SK-N-SH (cell line): ENCODE results near the gene COL8A1. TPM values are rescaled to one million over a fixed set of nuclear protein-coding genes. Genes with fewer than 3 reads are reported as not detected.

Experiments used
- CTCF ChIA-PET: fragments of 300-600, 350-600 bp; formaldehyde crosslinking; extraction: SDS; loops from one replicate; lab custom pipeline; 2021; lab: Yijun Ruan, JAX
- POLR2A ChIA-PET: fragments of 350-600 bp; sonication (Branson Sonifier 250); formaldehyde crosslinking; extraction: SDS; loops from one replicate; lab custom pipeline; 2020; ENCODE audit warnings: antibody characterized with exemption, inconsistent platforms; lab: Yijun Ruan, JAX
- DNase-seq: peaks from one replicate; pipeline ENCODE4 v3.0.0; 2012
- H2AFZ ChIP-seq: fragments of 200-600 bp; sonication (generic); 2 replicates; pipeline ENCODE4 v1.8.1; 2016; ENCODE audit warnings: antibody characterized with exemption, mild to moderate bottlenecking, low read depth
- H3F3A ChIP-seq: fragments of 200-600 bp; sonication (generic); replicated peaks from 2 replicates; pipeline ENCODE3; 2016; ENCODE audit warnings: antibody characterized with exemption, mild to moderate bottlenecking; ENCODE audit not compliant: insufficient read depth
- H3K27ac ChIP-seq, 2 experiments: fragments of 200-500 bp in 1 of 2; fragments of 200-600 bp in 1 of 2; sonication (Bioruptor generic) in 1 of 2; sonication (generic), shearing (Covaris generic) in 1 of 2; 2 replicates each; pipeline versions ENCODE4 v1.5.1 to v1.6.1; 2014 to 2016; ENCODE audit warnings: low read depth in 2 of 2, inconsistent platforms in 1 of 2, low read length in 1 of 2, mild to moderate bottlenecking in 1 of 2, mixed read lengths in 1 of 2
- H3K27me3 ChIP-seq: fragments of 200-600 bp; sonication (generic), shearing (Covaris generic); 2 replicates; pipeline ENCODE4 v1.6.1; 2016; ENCODE audit warnings: mixed run types; ENCODE audit not compliant: insufficient read depth
- H3K36me3 ChIP-seq, 2 experiments: fragments of 200-500 bp in 1 of 2; fragments of 200-600 bp in 1 of 2; sonication (Bioruptor generic) in 1 of 2; sonication (generic) in 1 of 2; replicated peaks in 1 of 2; 2 replicates each; pipeline versions ENCODE3 to v1.5.1; 2014 to 2016; ENCODE audit warnings: low read length in 1 of 2, mild to moderate bottlenecking in 1 of 2; ENCODE audit not compliant: insufficient read depth in 2 of 2, control insufficient read depth in 1 of 2
- H3K4me1 ChIP-seq, 2 experiments: fragments of 200-500 bp in 1 of 2; fragments of 200-600 bp in 1 of 2; sonication (Bioruptor generic) in 1 of 2; sonication (generic), shearing (Covaris generic) in 1 of 2; 2 replicates each; pipeline versions ENCODE4 v1.5.1 to v1.6.1; 2014 to 2016; ENCODE audit warnings: low read depth in 1 of 2, low read length in 1 of 2, mixed run types in 1 of 2; ENCODE audit not compliant: insufficient read depth in 2 of 2, control insufficient read depth in 1 of 2
- H3K4me2 ChIP-seq: fragments of 200-600 bp; sonication (generic), shearing (Covaris generic); 2 replicates; pipeline ENCODE4 v1.6.1; 2017; ENCODE audit warnings: mixed run types
- H3K4me3 ChIP-seq, 2 experiments: fragments of 200-500 bp in 1 of 2; fragments of 200-600 bp in 1 of 2; sonication (Bioruptor generic) in 1 of 2; sonication (generic), shearing (Covaris generic) in 1 of 2; 2 replicates each; pipeline versions ENCODE4 v1.5.1 to v1.8.1; 2014 to 2016; ENCODE audit warnings: low read depth in 2 of 2, inconsistent platforms in 1 of 2, low read length in 1 of 2, mild to moderate bottlenecking in 1 of 2, mixed read lengths in 1 of 2, moderate library complexity in 1 of 2
- H3K79me2 ChIP-seq: fragments of 200-600 bp; sonication (generic); 2 replicates; pipeline ENCODE4 v1.8.1; 2017; ENCODE audit warnings: mild to moderate bottlenecking; ENCODE audit not compliant: insufficient read depth
- H3K9ac ChIP-seq: fragments of 200-600 bp; sonication (generic); 2 replicates; pipeline ENCODE4 v1.6.1; 2017; ENCODE audit warnings: mixed run types
- H3K9me2 ChIP-seq: fragments of 200-600 bp; sonication (generic); 2 replicates; pipeline ENCODE4 v1.6.1; 2017; ENCODE audit warnings: mixed run types
- H3K9me3 ChIP-seq: fragments of 200-600 bp; sonication (generic); 2 replicates; pipeline ENCODE4 v1.6.1; 2017; ENCODE audit warnings: mixed run types, mild to moderate bottlenecking, moderate library complexity
- H4K20me1 ChIP-seq: fragments of 200-600 bp; sonication (generic); 2 replicates; pipeline ENCODE4 v1.6.1; 2017; ENCODE audit warnings: mild to moderate bottlenecking, mixed run types; ENCODE audit not compliant: insufficient read depth
- CTCF ChIP-seq: fragments of 200-600 bp; sonication (generic); IDR thresholded peaks from 2 replicates; pipeline ENCODE4 v1.6.1; 2017; ENCODE audit warnings: antibody characterized with exemption, mild to moderate bottlenecking, moderate library complexity
- EZH2phosphoT487 ChIP-seq: fragments of 200-600 bp; sonication (generic); IDR thresholded peaks from 2 replicates; pipeline ENCODE4 v1.6.1; 2017; ENCODE audit warnings: low read depth, mixed run types, mild to moderate bottlenecking, antibody characterized with exemption, moderate library complexity, borderline replicate concordance
- FOXJ3 ChIP-seq: sonication (generic); formaldehyde crosslinking; IDR thresholded peaks from 2 replicates; pipeline ENCODE4 v1.5.1; 2020; ENCODE audit warnings: mild to moderate bottlenecking, missing genetic modification reagents
- GATA2 ChIP-seq: sonication (generic); formaldehyde crosslinking; IDR thresholded peaks from 2 replicates; pipeline ENCODE4 v1.5.0; 2020; ENCODE audit warnings: mild to moderate bottlenecking, missing genetic modification reagents
- IRF3 ChIP-seq: fragments of 150-350 bp; IDR thresholded peaks from 2 replicates; pipeline ENCODE4 v1.6.1; 2016; ENCODE audit warnings: mild to moderate bottlenecking, low read depth, low read length
- JUND ChIP-seq: IDR thresholded peaks from 2 replicates; pipeline ENCODE4 v1.4.0; 2012
- MEF2A ChIP-seq: IDR thresholded peaks from 2 replicates; pipeline ENCODE4 v1.4.0; 2012; ENCODE audit warnings: low read depth, borderline replicate concordance
- MXI1 ChIP-seq: IDR thresholded peaks from 2 replicates; pipeline ENCODE4 v1.6.1; 2012; ENCODE audit warnings: mild to moderate bottlenecking, low read depth, low read length, improper control_type of control experiment
- NRF1 ChIP-seq: IDR thresholded peaks from 2 replicates; pipeline ENCODE4 v1.6.1; 2012; ENCODE audit warnings: low read depth, mild to moderate bottlenecking, low read length
- RCOR1 ChIP-seq: fragments of 150-350 bp; IDR thresholded peaks from 2 replicates; pipeline ENCODE4 v1.6.1; 2017; ENCODE audit warnings: antibody characterized with exemption, low read length
- REST ChIP-seq: IDR thresholded peaks from 2 replicates; pipeline ENCODE4 v1.6.1; 2012; ENCODE audit warnings: mild to moderate bottlenecking, low read depth, low read length, moderate library complexity
- RFX5 ChIP-seq: IDR thresholded peaks from 2 replicates; pipeline ENCODE4 v1.6.1; 2012; ENCODE audit warnings: mild to moderate bottlenecking, improper control_type of control experiment, low read length
- SIN3A ChIP-seq: IDR thresholded peaks from 2 replicates; pipeline ENCODE4 v1.6.1; 2012; ENCODE audit warnings: low read depth, mild to moderate bottlenecking, low read length, moderate library complexity, borderline replicate concordance
- SMC3 ChIP-seq: IDR thresholded peaks from 2 replicates; pipeline ENCODE4 v1.6.1; 2012; ENCODE audit warnings: low read depth, low read length, improper control_type of control experiment
- TAF1 ChIP-seq: IDR thresholded peaks from 2 replicates; pipeline ENCODE4 v1.6.1; 2012; ENCODE audit warnings: low read depth, mild to moderate bottlenecking, low read length, moderate library complexity, borderline replicate concordance
- YY1 ChIP-seq: IDR thresholded peaks from 2 replicates; pipeline ENCODE4 v1.4.0; 2012; ENCODE audit warnings: low read depth, mild to moderate bottlenecking
- WGBS: methylation state at CpG from one replicate; pipeline ENCODE4 v1.1.6; 2017; ENCODE audit warnings: low lambda C conversion rate; 5-methylcytosine and 5-hydroxymethylcytosine counted together
- polyA plus RNA-seq, 3 experiments: library from polyadenylated mRNA; depleted of rRNA; stranded (reverse); fragments of >200 nt; gene quantifications; 2 replicates each; pipeline ENCODE4 v1.2.3, GENCODE V29; 2012

The COL8A1 gene
- polyA plus RNA-seq, 1 of the 3 experiments (the other 2 are of a cell fraction) = 4.0 TPM

- no peaks in the 10 kb centered on the region for H3K27me3 ChIP-seq
- no peaks in the 10 kb centered on the region for H3F3A ChIP-seq
- H3K79me2 ChIP-seq = no peaks in the 10 kb centered on the region
- H3K36me3 ChIP-seq = no peaks in the 10 kb centered on the region
- no peak overlapping the region for H2AFZ ChIP-seq
- no peak overlapping the region for H3K4me3 ChIP-seq
- 0% methylated on average over 2 of the region's 2 CpGs for WGBS
- POLR2A ChIA-PET = no interaction called here
- H3K4me1 ChIP-seq = no peaks in the 10 kb centered on the region
- no peak overlapping the region for H3K9ac ChIP-seq
- DNase-seq = no peak
- CTCF ChIA-PET = no interaction called here
- H3K27ac ChIP-seq = no peak overlapping the region
- no peak overlapping the region for H3K4me2 ChIP-seq
- no peaks in the 10 kb centered on the region for H3K9me3 ChIP-seq
- H4K20me1 ChIP-seq = no peaks in the 10 kb centered on the region
- TF ChIP-seq JUND = no peak
- no peak for TF ChIP-seq MEF2A
- no peak for TF ChIP-seq TAF1
- TF ChIP-seq CTCF = no peak
- no peak for TF ChIP-seq FOXJ3
- no peak for TF ChIP-seq EZH2phosphoT487
- no peaks in the 10 kb centered on the region for H3K9me2 ChIP-seq
Observed at GRCh38 chr3:99620976-99621375, 17.4 kb upstream of the COL8A1 start.

- no peak for DNase-seq
- no peaks in the 10 kb centered on the region for H3K9me2 ChIP-seq
- WGBS = 0% methylated on average over 2 of the region's 2 CpGs
- no peaks in the 10 kb centered on the region for H3F3A ChIP-seq
- no peak overlapping the region for H3K4me2 ChIP-seq
- 0 out of 4 replicates have a peak, but pooled peaks cover 0 to 9% of the 10 kb centered on the region in 2 experiments for H3K4me1 ChIP-seq
- H3K9ac ChIP-seq = no peak overlapping the region
- H3K9me3 ChIP-seq = no peaks in the 10 kb centered on the region
- no peak overlapping the region for H2AFZ ChIP-seq
- ChIA-PET POLR2A (no interaction called here), CTCF (interaction anchor here (1.2 kb wide), 1 partner anchor 11 kb away, joined by 3 read pairs; no protein-coding TSS in a partner anchor)
- H4K20me1 ChIP-seq = no peaks in the 10 kb centered on the region
- H3K27me3 ChIP-seq = peaks cover 6% of the 10 kb centered on the region; the same call in 1 of the 2 replicates
- no peaks in the 10 kb centered on the region for H3K79me2 ChIP-seq
- H3K27ac ChIP-seq = no peak overlapping the region
- H3K36me3 ChIP-seq = no peaks in the 10 kb centered on the region
- no peak overlapping the region for H3K4me3 ChIP-seq
- no peak for TF ChIP-seq RFX5
- no peak for TF ChIP-seq GATA2 (CRISPR knock-in tag)
- TF ChIP-seq CTCF = no peak
- no peak for TF ChIP-seq NRF1
- TF ChIP-seq REST = no peak
- no peak for TF ChIP-seq SMC3
- no peak for TF ChIP-seq JUND
- TF ChIP-seq TAF1 = no peak
- no peak for TF ChIP-seq RCOR1
- no peak for TF ChIP-seq YY1
- no peak for TF ChIP-seq MXI1
- TF ChIP-seq IRF3 = no peak
- TF ChIP-seq SIN3A = no peak
Observed at GRCh38 chr3:99624496-99625236, 13.7 kb upstream of the COL8A1 start.
